Right lobe of liver (tissue), 4 donors: ENCODE results near the gene DCAKD.

Experiments
- POLR2A ChIP-seq: fragments of 450-650 bp; IDR thresholded peaks from one replicate; pipeline ENCODE4 v1.6.1; 2017; ENCODE audit warnings: antibody characterized with exemption, mild to moderate bottlenecking
- TF ChIP-seq, protein P1 (sequence below), 4 donors: fragments of 200-600 bp in 3 of 4; fragments of 450-650 bp in 1 of 4; IDR thresholded peaks; one replicate each; pipeline versions ENCODE4 v1.5.1 to v1.8.0; 2016 to 2022; ENCODE audit warnings: antibody characterized with exemption in 4 of 4, mild to moderate bottlenecking in 2 of 4
- donor health status: DM: no; HTN: no; CAD: no.
- donor health status: DM: no; HTN: no; CAD: no.
- donor health status: DM: no; HTN: yes; CAD: no.

DNA sequence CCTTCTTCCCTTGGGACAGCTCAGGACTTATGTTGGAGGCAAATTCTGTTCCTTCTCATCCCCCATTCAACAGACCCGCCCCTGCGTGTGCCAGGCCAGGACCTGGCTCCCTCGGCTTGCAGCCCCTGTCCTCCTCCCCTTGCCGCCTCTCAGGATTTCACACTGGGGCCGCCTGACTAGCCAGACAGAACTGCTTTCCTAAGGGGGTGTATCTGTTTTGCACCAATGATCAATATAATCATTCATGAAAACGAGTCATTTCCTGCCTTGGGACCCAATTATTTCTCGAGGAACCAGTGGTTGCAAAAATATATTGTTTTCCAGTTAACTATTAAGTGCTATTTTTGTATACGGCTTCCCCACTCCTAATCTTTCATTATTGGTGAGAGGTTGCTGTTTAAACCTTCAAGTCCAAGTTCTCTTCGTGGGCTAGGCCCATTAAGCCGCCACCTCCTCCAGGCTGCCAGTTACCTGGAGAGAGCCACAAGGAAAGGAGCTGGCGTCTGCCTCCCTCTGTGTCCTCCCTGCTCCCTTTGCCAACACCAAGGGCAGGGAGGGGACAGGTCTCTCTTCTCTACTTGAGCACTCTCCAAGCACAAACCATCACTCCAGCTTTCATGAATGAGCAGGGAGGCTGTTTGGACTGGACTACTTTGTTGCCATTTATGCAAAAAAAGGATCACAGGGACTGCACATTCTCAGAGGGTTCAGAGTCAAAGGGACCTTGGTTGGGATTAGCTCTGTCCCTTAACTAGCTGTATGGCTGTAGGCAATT lies 8.9 kb downstream of the DCAKD start:
- TF ChIP-seq, protein P1, sequence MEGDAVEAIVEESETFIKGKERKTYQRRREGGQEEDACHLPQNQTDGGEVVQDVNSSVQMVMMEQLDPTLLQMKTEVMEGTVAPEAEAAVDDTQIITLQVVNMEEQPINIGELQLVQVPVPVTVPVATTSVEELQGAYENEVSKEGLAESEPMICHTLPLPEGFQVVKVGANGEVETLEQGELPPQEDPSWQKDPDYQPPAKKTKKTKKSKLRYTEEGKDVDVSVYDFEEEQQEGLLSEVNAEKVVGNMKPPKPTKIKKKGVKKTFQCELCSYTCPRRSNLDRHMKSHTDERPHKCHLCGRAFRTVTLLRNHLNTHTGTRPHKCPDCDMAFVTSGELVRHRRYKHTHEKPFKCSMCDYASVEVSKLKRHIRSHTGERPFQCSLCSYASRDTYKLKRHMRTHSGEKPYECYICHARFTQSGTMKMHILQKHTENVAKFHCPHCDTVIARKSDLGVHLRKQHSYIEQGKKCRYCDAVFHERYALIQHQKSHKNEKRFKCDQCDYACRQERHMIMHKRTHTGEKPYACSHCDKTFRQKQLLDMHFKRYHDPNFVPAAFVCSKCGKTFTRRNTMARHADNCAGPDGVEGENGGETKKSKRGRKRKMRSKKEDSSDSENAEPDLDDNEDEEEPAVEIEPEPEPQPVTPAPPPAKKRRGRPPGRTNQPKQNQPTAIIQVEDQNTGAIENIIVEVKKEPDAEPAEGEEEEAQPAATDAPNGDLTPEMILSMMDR (IDR thresholded peaks at IDR 0.05) = no peak
- TF ChIP-seq POLR2A = no peak
